HG02798 (cell line): Measurements from ENCODE around the gene SHROOM3.

Experiments used
- ATAC-seq: cut with Tn5 transposase; IDR thresholded peaks from one replicate; pipeline ENCODE4 v1.9.1; 2021; ENCODE audit warnings: mild to moderate bottlenecking; ENCODE audit not compliant: unreplicated experiment, poor library complexity

The SHROOM3 gene

GRCh38 chr4:76756416-76756815 is 321.4 kb downstream of the SHROOM3 start:
- no peak for ATAC-seq

GRCh38 chr4:76757418-76757939 is 322.4 kb downstream of the SHROOM3 start:
- no peak for ATAC-seq

- ATAC-seq, result peak; percentile 54
Observed at GRCh38 chr4:76758290-76758882, 323.4 kb downstream of the SHROOM3 start.

- peak; percentile 44 for ATAC-seq
Observed at GRCh38 chr4:76758996-76759395, 324.0 kb downstream of the SHROOM3 start.

- no peak for ATAC-seq
Observed at GRCh38 chr4:76760193-76760592, 325.2 kb downstream of the SHROOM3 start.

- no peak for ATAC-seq
Observed at GRCh38 chr4:76762137-76763130, 327.4 kb downstream of the SHROOM3 start.

- ATAC-seq, result no peak
Observed at GRCh38 chr4:76764251-76764650, 329.2 kb downstream of the SHROOM3 start.

GRCh38 chr4:76765473-76766183 is 330.6 kb downstream of the SHROOM3 start:
- ATAC-seq, result peak; percentile 78

GRCh38 chr4:76767983-76768382 is 333.0 kb downstream of the SHROOM3 start:
- no peak for ATAC-seq

- ATAC-seq, result no peak
Observed at GRCh38 chr4:76772498-76773106, 337.6 kb downstream of the SHROOM3 start.

- no peak for ATAC-seq
Observed at GRCh38 chr4:76773766-76774165, 338.7 kb downstream of the SHROOM3 start.

- no peak for ATAC-seq
Observed at GRCh38 chr4:76779740-76780459, 344.9 kb downstream of the SHROOM3 start.

GRCh38 chr4:76780781-76781697 is 346.0 kb downstream of the SHROOM3 start:
- no peak for ATAC-seq

- ATAC-seq, result peak; percentile 67
Observed at GRCh38 chr4:76781698-76782595, 346.9 kb downstream of the SHROOM3 start.

GRCh38 chr4:76782837-76783236 is 347.8 kb downstream of the SHROOM3 start:
- ATAC-seq, result no peak

GRCh38 chr4:76783836-76784235 is 348.8 kb downstream of the SHROOM3 start:
- no peak for ATAC-seq

- ATAC-seq, result no peak
Observed at GRCh38 chr4:76784237-76784636, 349.2 kb downstream of the SHROOM3 start.

- no peak for ATAC-seq
Observed at GRCh38 chr4:76787898-76788297, 352.9 kb downstream of the SHROOM3 start.
